H9 (cell line): ENCODE data around the gene MOCOS. TPM values are rescaled to one million over a fixed set of nuclear protein-coding genes. Genes with fewer than 3 reads are reported as not detected.
A peak's percentile ranks its signal among the peaks of the same experiment; 100 is the strongest.

Experiments
- DNase-seq: peaks from one replicate; pipeline ENCODE4 v3.0.0-alpha.2; 2017
- H2AFZ ChIP-seq: one replicate; pipeline ENCODE4 v1.6.1; 2013; ENCODE audit warnings: mild to moderate bottlenecking, low read length, control low read depth, moderate library complexity
- H2AK5ac ChIP-seq: 2 replicates; pipeline ENCODE4 v1.6.1; 2013; ENCODE audit warnings: low read length, control low read depth, mixed read lengths; ENCODE audit not compliant: insufficient read length
- H2BK120ac ChIP-seq: one replicate; pipeline ENCODE4 v1.6.1; 2013; ENCODE audit warnings: low read depth, mild to moderate bottlenecking, low read length, control low read depth, inconsistent platforms; ENCODE audit not compliant: poor library complexity, severe bottlenecking
- H2BK12ac ChIP-seq: 2 replicates; pipeline ENCODE4 v1.6.1; 2013; ENCODE audit warnings: low read length, control low read depth, mixed read lengths, low read depth; ENCODE audit not compliant: insufficient read length
- H2BK15ac ChIP-seq: 2 replicates; pipeline ENCODE4 v1.6.1; 2013; ENCODE audit warnings: low read depth, low read length, control low read depth
- H2BK20ac ChIP-seq: one replicate; pipeline ENCODE4 v1.6.1; 2013; ENCODE audit warnings: low read depth, mild to moderate bottlenecking, low read length, control low read depth, inconsistent platforms; ENCODE audit not compliant: poor library complexity, severe bottlenecking
- H2BK5ac ChIP-seq: 2 replicates; pipeline ENCODE4 v1.6.1; 2013; ENCODE audit warnings: low read length, control low read depth, mixed read lengths; ENCODE audit not compliant: insufficient read length
- H3K14ac ChIP-seq: 2 replicates; pipeline ENCODE4 v1.6.1; 2013; ENCODE audit warnings: low read length, control low read depth; ENCODE audit not compliant: insufficient read depth
- H3K18ac ChIP-seq: 2 replicates; pipeline ENCODE4 v1.6.1; 2013; ENCODE audit warnings: low read depth, mild to moderate bottlenecking, mixed read lengths, low read length, control low read depth; ENCODE audit not compliant: insufficient read length
- H3K23ac ChIP-seq: 2 replicates; pipeline ENCODE4 v1.6.1; 2013; ENCODE audit warnings: low read length, control low read depth, mixed read lengths, low read depth; ENCODE audit not compliant: insufficient read length
- H3K23me2 ChIP-seq: 2 replicates; pipeline ENCODE4 v1.6.1; 2013; ENCODE audit warnings: low read depth, mild to moderate bottlenecking, mixed read lengths, low read length, control low read depth; ENCODE audit not compliant: insufficient read length, poor library complexity, severe bottlenecking
- H3K27ac ChIP-seq: 2 replicates; pipeline ENCODE4 v1.5.1; 2013; ENCODE audit warnings: low read length, control low read depth, mixed read lengths, low read depth; ENCODE audit not compliant: insufficient read length
- H3K27me3 ChIP-seq: 2 replicates; pipeline ENCODE4 v1.6.1; 2013; ENCODE audit warnings: low read length, control low read depth, inconsistent platforms; ENCODE audit not compliant: insufficient read depth
- H3K4ac ChIP-seq: 2 replicates; pipeline ENCODE4 v1.6.1; 2013; ENCODE audit warnings: low read depth, mild to moderate bottlenecking, control low read depth, inconsistent platforms, low read length, moderate library complexity
- H3K4me1 ChIP-seq: 2 replicates; pipeline ENCODE4 v1.6.1; 2013; ENCODE audit warnings: low read length, control low read depth, inconsistent platforms; ENCODE audit not compliant: insufficient read depth
- H3K4me2 ChIP-seq: 2 replicates; pipeline ENCODE4 v1.6.1; 2013; ENCODE audit warnings: low read length, control low read depth, mixed read lengths; ENCODE audit not compliant: insufficient read length, insufficient read depth
- H3K56ac ChIP-seq: 2 replicates; pipeline ENCODE4 v1.6.1; 2013; ENCODE audit warnings: low read depth, mild to moderate bottlenecking, mixed read lengths, low read length, control low read depth; ENCODE audit not compliant: insufficient read length
- H3K79me1 ChIP-seq: 2 replicates; pipeline ENCODE4 v1.6.1; 2013; ENCODE audit warnings: low read depth, mild to moderate bottlenecking, moderate library complexity, low read length, control low read depth, inconsistent platforms; ENCODE audit not compliant: insufficient read depth, poor library complexity, severe bottlenecking
- H3K79me2 ChIP-seq: 2 replicates; pipeline ENCODE4 v1.6.1; 2013; ENCODE audit warnings: low read length, control low read depth, inconsistent platforms; ENCODE audit not compliant: insufficient read depth
- H3K9ac ChIP-seq: 2 replicates; pipeline ENCODE4 v1.6.1; 2013; ENCODE audit warnings: low read length, control low read depth, mixed read lengths; ENCODE audit not compliant: insufficient read length; ENCODE audit errors: extremely low read depth
- H3K9me3 ChIP-seq: one replicate; pipeline ENCODE4 v1.6.1; 2013; ENCODE audit warnings: low read depth, low read length, inconsistent platforms; ENCODE audit not compliant: control insufficient read depth
- H3T11ph ChIP-seq: one replicate; pipeline ENCODE4 v1.6.1; 2013; ENCODE audit warnings: mild to moderate bottlenecking, low read length, control low read depth, inconsistent platforms
- H4K20me1 ChIP-seq: one replicate; pipeline ENCODE4 v1.6.1; 2013; ENCODE audit not compliant: control insufficient read depth, insufficient read length, insufficient read depth
- H4K5ac ChIP-seq: 2 replicates; pipeline ENCODE4 v1.6.1; 2013; ENCODE audit warnings: low read depth, mild to moderate bottlenecking, mixed read lengths, low read length, control low read depth; ENCODE audit not compliant: insufficient read length
- H4K8ac ChIP-seq: replicated peaks from 2 replicates; pipeline ENCODE4 v1.6.1; 2013; ENCODE audit warnings: low read length, control low read depth, mixed read lengths, low read depth; ENCODE audit not compliant: insufficient read length
- H4K91ac ChIP-seq: 2 replicates; pipeline ENCODE4 v1.6.1; 2013; ENCODE audit warnings: low read depth, mild to moderate bottlenecking, moderate library complexity, mixed read lengths, low read length, control low read depth; ENCODE audit not compliant: insufficient read length
- H3K27ac Mint-ChIP-seq, 3 experiments: 2 replicates in 2 of 3; 3 replicates in 1 of 3; pipeline ENCODE4 v1.8.0; 2020 to 2021; ENCODE audit warnings: mixed read lengths in 3 of 3, mild to moderate bottlenecking in 1 of 3, moderate library complexity in 1 of 3
- H3K27me3 Mint-ChIP-seq: 2 replicates; pipeline ENCODE4 v1.8.0; 2021; ENCODE audit warnings: low read depth, mild to moderate bottlenecking, moderate library complexity, mixed read lengths
- H3K36me3 Mint-ChIP-seq, 3 experiments: 2 replicates in 2 of 3; 3 replicates in 1 of 3; pipeline ENCODE4 v1.8.0; 2020 to 2021; ENCODE audit warnings: low read depth in 3 of 3, mixed read lengths in 3 of 3; ENCODE audit not compliant: insufficient read depth in 1 of 3
- H3K4me1 Mint-ChIP-seq, 2 experiments: 2 replicates each; pipeline ENCODE4 v1.8.0; 2020; ENCODE audit warnings: mixed read lengths in 2 of 2
- H3K4me3 Mint-ChIP-seq, 2 experiments: 2 replicates in 1 of 2; 3 replicates in 1 of 2; pipeline ENCODE4 v1.8.0; 2020 to 2021; ENCODE audit warnings: mild to moderate bottlenecking in 2 of 2, mixed read lengths in 2 of 2, moderate library complexity in 1 of 2
- H3K9me3 Mint-ChIP-seq, 2 experiments: 2 replicates in 1 of 2; 3 replicates in 1 of 2; pipeline ENCODE4 v1.8.0; 2020; ENCODE audit warnings: mild to moderate bottlenecking in 2 of 2, mixed read lengths in 2 of 2, moderate library complexity in 1 of 2
- CTCF ChIP-seq: fragments of 200-600 bp; sonication (generic); conservative IDR thresholded peaks from 3 replicates; pipeline ENCODE4 v1.8.0; 2021; ENCODE audit warnings: antibody characterized with exemption, mild to moderate bottlenecking
- WGBS: extraction: QIAGEN DNeasy Blood & Tissue Kit; methylation state at CpG from one replicate; pipeline ENCODE4 v1.1.7; 2013; ENCODE audit warnings: missing lambda C conversion rate, low lambda C conversion rate, mixed read lengths; ENCODE audit not compliant: insufficient read length; ENCODE audit errors: extremely low coverage; 5-methylcytosine and 5-hydroxymethylcytosine counted together
- total RNA-seq: library from RNA; stranded (reverse); gene quantifications from 2 replicates; pipeline ENCODE4 v1.2.1, GENCODE V29; 2021

MOCOS gene
- total RNA-seq, 1 experiment from 2014 or later = 6.0 TPM

- peak; percentile 46 for DNase-seq
Measured at GRCh38 chr18:36284671-36285295, 97.5 kb downstream of the MOCOS start.

More at GRCh38 chr18:36284671-36285295, 97.5 kb downstream of the MOCOS start:
- Histone ChIP-seq H3K4ac (no peak overlapping the region), H3K23ac (no peak overlapping the region), H3K23me2 (no peaks in the 10 kb centered on the region), H4K8ac (no peak overlapping the region), H3K18ac (no peak overlapping the region), H3T11ph (no peak overlapping the region), H3K27me3 (no peaks in the 10 kb centered on the region), H3K4me2 (no peak overlapping the region), H3K9ac (no peak overlapping the region), H2AK5ac (no peak overlapping the region), H3K27ac (no peak overlapping the region), H3K14ac (no peak overlapping the region), H2BK12ac (no peak overlapping the region), H4K20me1 (no peaks in the 10 kb centered on the region), H3K79me2 (no peaks in the 10 kb centered on the region), H2BK5ac (no peak overlapping the region), H3K4me1 (no peaks in the 10 kb centered on the region), H4K5ac (no peak overlapping the region), H2BK120ac (no peak overlapping the region), H2AFZ (no peak overlapping the region), H3K79me1 (no peaks in the 10 kb centered on the region), H4K91ac (no peak overlapping the region), H2BK20ac (no peak overlapping the region), H3K56ac (no peak overlapping the region), H3K9me3 (no peaks in the 10 kb centered on the region), H2BK15ac (no peak overlapping the region)
- TF ChIP-seq CTCF = peak; percentile 93
- peaks cover 4 to 7% of the 10 kb centered on the region in 2 experiments for H3K9me3 Mint-ChIP-seq
- no peak overlapping the region for H3K27ac Mint-ChIP-seq
- H3K4me3 Mint-ChIP-seq = no peak overlapping the region
- WGBS = 100% methylated on average over 1 of the region's 6 CpGs
- H3K36me3 Mint-ChIP-seq = peaks cover 0 to 7% (median 0%) of the 10 kb centered on the region in 3 experiments; a peak in 3 of 7 replicates
- H3K27me3 Mint-ChIP-seq = peaks cover 8% of the 10 kb centered on the region
- H3K4me1 Mint-ChIP-seq = peaks cover 0 to 2% of the 10 kb centered on the region in 2 experiments; a peak in 3 of 4 replicates
